Measurements from ENCODE around the gene GFOD1.

The GFOD1 gene

DNA sequence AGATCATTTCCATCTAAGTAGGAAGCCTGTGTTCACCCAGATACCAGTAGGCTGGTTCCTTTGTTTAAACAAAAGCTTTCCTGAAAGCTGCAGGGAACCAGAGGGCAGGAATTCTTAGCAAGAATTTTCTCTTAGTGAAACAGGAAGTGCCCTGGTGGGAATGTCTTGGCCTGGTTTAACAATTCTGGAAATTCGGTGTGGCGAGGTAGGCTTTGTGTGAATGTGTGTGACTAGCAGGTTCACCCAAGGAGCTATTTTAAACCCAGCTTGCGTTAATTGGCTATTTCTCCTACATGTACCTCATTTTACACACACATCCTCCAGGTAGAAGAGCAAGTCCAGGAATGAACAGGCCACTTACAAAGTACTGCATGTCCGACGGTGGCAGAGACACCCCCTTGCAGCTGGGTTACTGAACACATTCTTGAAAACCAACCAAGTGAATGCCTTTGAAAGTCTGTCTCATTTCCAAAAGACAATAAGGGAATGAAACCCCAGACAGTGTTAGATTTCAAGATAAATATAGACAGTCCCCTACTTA lies 64.6 kb downstream of the GFOD1 start:
- no peak for DNase-seq

GRCh38 chr6:13421425-13422059 lies 65.9 kb downstream of the GFOD1 start:
- no peak for DNase-seq

- no peak for DNase-seq
Observed at GRCh38 chr6:13420269-13420668, 67.1 kb downstream of the GFOD1 start.

DNA sequence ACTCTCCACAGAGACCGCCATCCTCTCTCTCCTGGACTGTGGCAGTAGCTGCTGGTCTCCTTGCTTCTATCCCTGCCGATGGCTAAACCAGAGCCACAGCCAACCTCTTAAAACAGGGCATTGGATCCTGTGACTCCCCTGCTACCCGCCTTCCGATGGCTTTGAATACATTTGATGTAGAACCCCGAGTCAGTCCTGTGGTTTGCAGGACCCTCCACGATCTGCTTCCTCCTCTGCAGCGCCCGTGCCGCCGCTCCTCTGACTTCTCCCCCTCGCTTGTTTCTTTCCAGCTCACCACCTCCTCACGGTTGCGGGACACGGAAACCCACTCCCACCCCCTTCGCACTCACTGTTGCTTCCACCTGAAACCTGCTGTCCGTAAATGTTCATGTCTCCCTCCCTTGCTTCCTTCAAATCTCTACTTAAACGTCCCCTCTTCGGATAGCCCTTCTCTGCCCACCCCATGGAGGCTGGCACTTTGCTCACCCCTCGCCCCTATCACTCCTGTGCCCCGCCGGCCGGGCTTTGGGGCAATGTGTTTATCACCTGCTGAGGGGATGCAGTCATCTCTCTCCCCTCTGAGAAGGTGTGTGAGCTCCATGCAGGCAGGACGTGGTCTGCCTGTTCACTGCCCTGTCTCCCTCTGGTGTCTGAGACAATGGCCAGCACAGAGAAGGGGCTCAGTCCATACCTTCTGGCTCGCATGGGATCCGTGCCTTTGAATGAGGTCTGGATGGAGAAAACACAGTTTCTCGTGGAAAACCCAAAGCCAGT lies 67.8 kb downstream of the GFOD1 start:
- no peak for DNase-seq

GRCh38 chr6:13418844-13419243 lies 68.6 kb downstream of the GFOD1 start:
- DNase-seq = no peak

DNA sequence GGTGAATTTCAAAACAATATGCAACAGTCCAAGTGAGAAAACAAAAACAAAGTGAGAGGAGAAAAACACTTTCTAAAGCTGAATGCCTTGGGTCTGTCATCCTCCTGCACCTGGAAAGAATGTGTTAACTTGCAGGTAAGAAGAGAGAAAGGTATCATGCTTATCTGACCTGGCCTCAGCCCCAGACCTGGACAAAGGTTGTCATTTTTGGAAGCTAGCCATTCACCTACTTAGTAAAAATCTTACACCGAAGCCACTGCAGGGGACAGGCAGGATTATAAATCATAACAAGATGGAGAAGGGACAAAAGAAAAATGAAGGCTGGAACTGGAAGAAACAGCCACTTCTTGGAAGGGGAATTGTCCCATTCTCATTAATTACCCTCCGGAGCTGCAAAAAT lies 69.4 kb downstream of the GFOD1 start:
- no peak for DNase-seq

DNA sequence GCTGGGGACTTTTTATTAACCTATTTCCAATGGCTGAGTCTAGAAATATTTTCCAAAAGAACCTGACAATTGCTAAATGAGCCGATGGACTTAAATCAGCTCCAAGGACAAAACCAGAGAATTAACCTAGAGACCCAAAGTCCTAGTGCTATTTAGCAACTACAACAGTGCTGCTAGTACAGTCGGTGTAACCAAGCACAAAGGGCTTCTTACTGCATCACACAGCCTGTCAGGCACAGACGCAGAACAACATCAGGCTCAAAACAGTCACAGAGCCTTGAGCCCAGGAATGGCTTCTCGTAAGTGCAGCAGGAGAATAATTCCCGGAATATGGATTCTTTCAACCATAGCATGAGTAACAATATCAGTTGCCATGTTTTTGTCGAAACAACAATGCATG lies 70.0 kb downstream of the GFOD1 start:
- no peak for DNase-seq

- DNase-seq = no peak
Observed at GRCh38 chr6:13415283-13415682, 72.1 kb downstream of the GFOD1 start.

DNA sequence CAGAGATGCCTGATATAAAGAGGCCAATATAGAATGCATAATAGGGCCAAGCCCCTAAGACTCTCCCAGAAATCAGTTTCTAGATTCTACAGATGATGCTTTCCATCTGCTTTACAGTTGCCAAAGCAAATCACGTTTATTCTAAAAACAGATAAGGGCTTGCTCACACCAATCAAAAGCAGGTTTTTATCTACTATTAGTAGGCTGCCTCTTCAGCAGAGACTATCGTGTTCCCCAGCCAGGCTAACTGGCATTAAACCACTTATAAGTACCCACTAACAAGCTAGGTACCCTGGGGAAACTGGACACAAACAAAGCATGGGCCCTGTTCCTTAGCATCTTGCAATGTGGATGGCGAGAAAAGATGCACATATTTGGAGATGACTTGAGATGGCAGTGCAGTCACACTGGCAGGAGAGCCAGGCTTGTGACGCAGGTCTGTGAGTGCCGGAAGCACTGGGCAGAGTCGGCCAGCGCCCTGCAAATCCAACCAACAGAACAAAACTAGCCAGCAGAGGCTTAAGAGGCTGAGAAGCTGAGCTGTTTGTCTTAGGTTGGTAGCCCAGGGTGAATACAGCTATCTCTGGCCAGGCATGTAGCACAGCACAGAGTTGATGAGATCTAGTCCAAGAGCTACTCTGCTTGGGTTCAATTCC lies 73.4 kb downstream of the GFOD1 start:
- DNase-seq = no peak

- no peak for DNase-seq
Observed at GRCh38 chr6:13413466-13413862, 73.9 kb downstream of the GFOD1 start.

DNA sequence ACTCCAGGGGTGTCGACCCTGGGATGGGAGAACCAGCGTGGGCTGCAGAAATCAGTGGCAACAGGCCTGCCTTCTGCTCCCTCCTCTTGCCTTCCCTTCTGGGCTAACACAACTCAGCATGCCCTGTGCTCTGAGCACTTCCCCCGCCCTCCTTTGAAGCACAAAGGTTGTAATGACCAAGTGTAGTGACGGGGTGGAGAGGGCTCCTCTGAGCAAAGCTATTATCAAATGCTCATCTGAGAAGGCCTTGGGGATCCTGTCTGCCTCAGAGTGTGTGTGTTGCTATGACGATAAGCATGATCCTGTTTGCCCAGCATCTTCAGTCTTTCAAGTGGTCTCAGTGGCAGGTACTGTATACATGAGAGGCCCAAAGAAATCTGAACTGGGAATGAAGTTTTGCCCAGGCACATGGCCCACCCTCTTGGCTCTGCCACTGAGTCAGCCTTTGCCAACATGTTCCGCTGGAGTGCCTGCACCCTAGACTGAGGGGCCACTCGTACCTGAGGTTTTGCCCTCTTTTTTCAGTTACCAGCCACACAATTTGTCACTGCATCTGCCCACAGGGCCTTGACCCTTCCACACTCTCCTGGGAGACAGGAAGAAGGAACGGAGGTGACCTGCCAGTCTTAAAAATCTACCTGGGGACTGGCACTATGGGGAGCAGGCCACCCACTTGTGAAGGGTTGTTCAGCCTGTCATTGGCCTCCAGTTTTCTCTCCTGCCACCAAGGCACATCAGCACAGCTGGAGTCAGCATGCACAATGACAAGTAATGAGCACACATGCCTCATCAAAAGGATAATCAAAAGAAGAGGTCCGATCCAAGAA lies 74.5 kb downstream of the GFOD1 start:
- DNase-seq = no peak

DNA sequence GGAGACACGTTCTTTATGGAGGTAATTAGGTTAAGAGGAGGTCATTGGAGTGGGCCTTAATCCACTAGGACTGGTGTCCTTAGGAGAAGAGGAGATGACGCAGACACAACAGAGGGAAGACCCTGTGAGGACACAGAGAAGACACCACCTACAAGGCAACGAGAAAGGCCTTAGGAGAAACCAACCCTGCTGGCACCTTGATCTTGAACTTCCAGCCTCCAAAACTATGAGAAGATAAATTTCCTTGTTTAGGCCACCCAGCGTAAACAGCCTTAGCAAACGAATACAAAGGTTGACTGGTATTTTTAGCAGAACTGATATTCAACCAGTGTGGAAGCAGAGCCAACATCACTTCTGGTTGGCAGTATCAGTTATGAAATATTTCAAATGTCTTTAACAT lies 75.2 kb downstream of the GFOD1 start:
- DNase-seq = no peak

DNA sequence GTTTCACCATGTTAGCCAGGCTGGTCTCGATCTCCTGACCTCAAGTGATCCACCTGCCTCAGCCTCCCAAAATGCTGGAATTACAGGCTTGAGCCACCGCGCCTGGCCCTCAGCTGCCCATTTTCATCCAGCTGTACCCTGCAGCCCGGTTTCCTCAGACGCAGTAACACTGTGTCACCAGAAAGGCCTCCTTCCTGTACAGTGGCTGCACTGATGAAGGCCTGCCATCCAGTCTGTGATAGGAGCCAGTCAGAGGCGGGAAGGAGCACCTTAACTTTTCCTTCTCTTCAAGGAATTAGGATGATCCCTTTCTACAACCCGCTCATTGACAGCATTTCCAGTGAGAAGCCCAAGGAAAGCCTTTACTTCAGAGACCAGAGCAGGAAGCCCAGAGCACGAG lies 75.9 kb downstream of the GFOD1 start:
- DNase-seq = no peak

DNA sequence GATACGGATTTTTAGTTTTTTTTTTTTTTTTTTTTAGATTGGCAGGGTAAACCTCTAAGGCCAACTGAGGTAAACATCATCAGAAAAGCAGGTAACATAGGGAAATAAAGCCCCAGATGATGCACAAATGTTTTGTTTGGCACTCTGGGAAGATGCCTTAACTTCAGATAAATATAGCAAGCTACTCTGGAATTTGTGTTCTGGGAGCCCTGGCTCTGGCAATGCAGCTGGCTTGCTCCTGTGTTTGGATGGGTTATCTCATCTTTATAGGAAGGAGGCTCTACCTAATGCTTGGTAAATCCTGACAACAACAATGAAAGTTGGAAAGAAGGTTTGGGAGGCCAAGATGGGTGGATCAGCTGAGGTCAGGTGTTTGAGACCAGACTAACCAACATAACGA lies 77.4 kb downstream of the GFOD1 start:
- no peak for DNase-seq

DNA sequence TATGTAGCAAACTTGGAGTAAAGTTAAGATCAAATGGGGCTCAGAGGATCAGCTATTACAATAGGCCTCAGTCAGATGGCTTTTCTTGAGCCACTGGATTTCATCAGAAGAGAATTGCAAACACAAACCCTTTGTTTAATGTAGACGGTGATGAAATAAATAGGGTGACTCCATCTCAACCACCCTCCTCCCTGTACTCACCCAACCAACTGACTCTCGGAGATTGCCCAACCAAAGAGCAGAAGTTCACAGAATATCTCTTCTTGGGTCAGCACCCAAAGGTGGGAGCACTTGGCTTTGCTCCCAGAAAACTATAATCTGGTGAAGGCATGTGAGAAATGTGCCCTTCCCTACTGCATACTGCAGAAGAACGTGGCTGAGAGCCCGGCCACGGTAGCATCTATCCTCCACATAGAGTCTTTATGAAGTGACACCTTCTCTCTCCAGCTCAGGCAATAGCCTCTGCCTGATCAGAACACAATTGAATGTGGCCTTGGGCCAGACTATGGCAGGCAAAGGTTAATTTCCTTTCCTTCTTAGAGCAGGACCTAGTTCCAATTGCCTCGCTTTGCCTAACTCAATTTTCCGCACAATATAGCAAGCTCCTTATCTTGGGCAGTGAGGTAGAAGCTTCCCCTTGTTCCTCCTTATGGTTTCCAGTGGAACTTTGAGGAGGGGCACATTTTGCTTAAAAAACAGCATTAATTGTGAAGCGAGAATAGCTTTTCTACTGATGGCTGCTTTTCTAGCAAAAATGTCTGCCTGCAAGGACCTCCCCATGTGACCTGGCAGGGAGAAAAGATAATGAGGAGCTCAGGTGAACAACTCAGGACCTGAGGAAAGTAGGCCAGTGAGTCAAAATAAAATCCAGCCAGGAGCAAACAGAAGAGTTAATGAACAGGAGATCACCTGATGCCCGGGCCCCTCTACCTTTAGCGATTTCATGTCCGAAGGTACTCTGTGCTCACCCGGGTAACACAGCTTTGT lies 79.4 kb downstream of the GFOD1 start:
- DNase-seq = no peak

- no peak for DNase-seq
Observed at GRCh38 chr6:13407368-13407708, 80.1 kb downstream of the GFOD1 start.

- DNase-seq = no peak
Observed at GRCh38 chr6:13406781-13407180, 80.6 kb downstream of the GFOD1 start.

DNA sequence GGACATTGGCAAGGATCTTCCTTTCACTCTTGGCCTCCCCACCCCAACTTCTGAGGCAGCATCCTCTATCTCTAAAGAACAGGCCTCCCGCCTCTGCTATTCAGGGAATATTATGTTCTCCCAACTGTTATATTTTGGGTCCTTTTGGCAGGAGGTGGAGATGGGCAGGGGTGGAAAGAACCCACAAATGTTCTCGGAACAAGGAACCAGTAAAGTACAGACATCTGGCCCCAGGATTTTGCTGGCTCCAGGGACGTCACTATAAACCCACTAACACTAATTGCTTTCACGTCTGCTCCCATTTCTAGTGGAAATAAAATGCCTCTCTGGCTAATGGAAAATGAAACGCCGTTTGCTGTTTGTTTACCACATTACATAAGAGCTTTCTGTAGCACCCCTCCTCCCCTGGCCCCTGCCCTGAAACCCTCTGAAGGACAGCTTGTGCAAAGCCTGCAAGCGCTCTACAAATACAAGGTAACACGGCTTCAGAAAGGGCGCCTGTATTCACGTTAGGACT lies 81.4 kb downstream of the GFOD1 start:
- DNase-seq = no peak

DNA sequence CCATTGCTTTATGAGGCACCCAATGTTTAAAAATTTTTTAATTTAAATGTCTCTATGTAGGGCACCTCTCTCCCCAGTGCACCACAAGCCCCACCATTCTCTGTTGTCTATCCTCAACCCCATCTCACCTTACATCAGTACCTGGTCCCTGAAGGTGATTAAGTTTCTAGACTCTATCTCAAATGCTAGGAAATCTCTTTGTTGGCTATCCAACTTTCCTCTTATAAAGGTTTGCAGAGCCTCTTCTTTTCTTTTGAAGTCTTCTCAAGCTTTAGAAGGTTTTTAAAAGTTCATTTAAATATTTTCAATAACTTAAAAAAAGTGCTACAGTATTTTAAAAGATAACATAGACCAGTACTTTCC lies 82.5 kb downstream of the GFOD1 start:
- no peak for DNase-seq

DNA sequence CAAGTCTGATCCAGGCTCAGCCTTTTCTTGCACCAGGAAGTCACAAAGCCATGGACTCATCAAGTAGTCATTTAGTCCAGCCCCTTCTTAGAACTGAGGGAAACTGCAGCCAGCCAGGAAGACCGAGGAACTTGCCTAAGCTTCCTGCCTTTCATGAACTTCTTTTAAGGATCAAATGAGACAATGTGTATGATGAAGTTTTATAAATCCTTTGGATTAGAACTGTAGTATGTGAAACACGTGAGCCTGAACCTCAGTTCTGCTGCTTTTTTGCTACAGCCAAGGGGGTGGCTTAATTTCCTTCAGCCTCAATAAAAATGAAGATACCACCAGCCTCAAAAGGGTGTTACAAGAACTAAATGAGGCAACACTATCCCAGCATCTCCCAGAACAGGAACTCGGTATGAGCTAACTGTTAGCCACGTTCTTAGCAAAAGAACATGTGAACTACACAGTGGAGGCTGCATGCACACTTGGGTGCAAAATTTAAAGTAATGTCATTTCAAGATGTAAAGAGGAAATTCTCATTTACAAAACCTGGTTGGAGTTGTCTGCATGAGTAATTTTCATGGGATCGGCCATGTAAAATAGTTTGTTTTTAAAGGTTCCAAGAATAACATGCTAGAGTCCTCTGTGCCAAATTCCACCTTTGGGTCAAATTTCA lies 83.0 kb downstream of the GFOD1 start:
- no peak for DNase-seq

- no peak for DNase-seq
Observed at GRCh38 chr6:13402711-13403110, 84.7 kb downstream of the GFOD1 start.
